ENCODE data around the gene CAGE1. TPM values are rescaled to one million over a fixed set of nuclear protein-coding genes. Genes with fewer than 3 reads are reported as not detected.

The CAGE1 gene
- polyA plus RNA-seq, 1 donor (not counting 4 experiments of a cell fraction or from before 2014, with no cell fraction given), result 0.04 TPM

- no peak overlapping the region for H3K4me2 ChIP-seq (ENCODE audit: control insufficient read depth, extremely low read depth, insufficient read depth, low read depth, low read length)
- H3K27ac ChIP-seq (ENCODE audit: control insufficient read depth, insufficient read depth, low read length), result no peak overlapping the region
- no peaks in the 10 kb centered on the region for H3K36me3 ChIP-seq (ENCODE audit: control insufficient read depth in 2 of 2, extremely low read depth in 1 of 2, insufficient read depth in 2 of 2, low read length in 2 of 2)
- no peaks in the 10 kb centered on the region for H3K9me3 ChIP-seq (ENCODE audit: control insufficient read depth, low read depth, low read length)
- H3K27me3 ChIP-seq (ENCODE audit: control insufficient read depth, extremely low read depth, insufficient read depth, low read length), result no peaks in the 10 kb centered on the region
- no peaks in the 10 kb centered on the region for H4K20me1 ChIP-seq (ENCODE audit: control insufficient read depth, extremely low read depth, insufficient read depth, low read length)
- no peak overlapping the region for H3K4me3 ChIP-seq (ENCODE audit: control insufficient read depth in 2 of 3, extremely low read depth in 1 of 3, insufficient read depth in 2 of 3, low read depth in 1 of 3, low read length in 3 of 3)
- DNase-seq (ENCODE audit: low read depth, low spot score) (peak; percentile 66), FAIRE-seq (peak; percentile 63)
- H3K4me1 ChIP-seq (ENCODE audit: control insufficient read depth, extremely low read depth, insufficient read depth, low read length), result peaks cover 4% of the 10 kb centered on the region
- dilution Hi-C loops (cut with MboI; ENCODE audit: extremely low pct_ligation_motif_present, low sequenced_read_pairs), result loop anchor here (25.0 kb wide), 1 partner anchor 162 kb away; the partner anchor contains the start of gene SNRNP48
- H2AFZ ChIP-seq (ENCODE audit: control insufficient read depth, low read length), result no peak overlapping the region
- TF ChIP-seq CTCF (optimal IDR thresholded peaks at IDR 0.05 in 1 of 3, IDR thresholded peaks at IDR 0.05 in 1 of 3, conservative IDR thresholded peaks at IDR 0.05 in 1 of 3; ENCODE audit: extremely low read depth in 1 of 3, insufficient read depth in 2 of 3, low read length in 3 of 3), result peak; percentile 54 to 71 (median 70)
- no peak for TF ChIP-seq EZH2 (IDR thresholded peaks at IDR 0.05; ENCODE audit: low read length)
- H3K9ac ChIP-seq (ENCODE audit: control insufficient read depth, extremely low read depth, insufficient read depth, low read length), result no peak overlapping the region
- H3K79me2 ChIP-seq (ENCODE audit: control insufficient read depth, insufficient read depth, low read length), result no peaks in the 10 kb centered on the region
- no peaks in the 10 kb centered on the region for H3K9me1 ChIP-seq (ENCODE audit: control insufficient read depth, extremely low read depth, insufficient read depth, low read length)
These were observed 35.6 kb upstream of the CAGE1 start for GRCh38 chr6:7424967-7425807.

GRCh38 chr6:7424058-7424457, 34.5 kb upstream of the CAGE1 start:
- Histone ChIP-seq H3K36me3 (ENCODE audit: control insufficient read depth in 2 of 2, extremely low read depth in 1 of 2, insufficient read depth in 2 of 2, low read length in 2 of 2) (peaks cover 0 to 2% of the 10 kb centered on the region in 2 experiments), H3K4me2 (ENCODE audit: control insufficient read depth, extremely low read depth, insufficient read depth, low read depth, low read length) (no peak overlapping the region), H3K79me2 (ENCODE audit: control insufficient read depth, insufficient read depth, low read length) (no peaks in the 10 kb centered on the region), H3K9me3 (ENCODE audit: control insufficient read depth, low read depth, low read length) (no peaks in the 10 kb centered on the region), H3K4me3 (ENCODE audit: control insufficient read depth in 2 of 3, extremely low read depth in 1 of 3, insufficient read depth in 2 of 3, low read depth in 1 of 3, low read length in 3 of 3) (no peak overlapping the region), H3K4me1 (ENCODE audit: control insufficient read depth, extremely low read depth, insufficient read depth, low read length) (peaks cover 4% of the 10 kb centered on the region), H3K27me3 (ENCODE audit: control insufficient read depth, extremely low read depth, insufficient read depth, low read length) (no peaks in the 10 kb centered on the region), H3K27ac (ENCODE audit: control insufficient read depth, insufficient read depth, low read length) (no peak overlapping the region), H3K9me1 (ENCODE audit: control insufficient read depth, extremely low read depth, insufficient read depth, low read length) (no peaks in the 10 kb centered on the region), H2AFZ (ENCODE audit: control insufficient read depth, low read length) (no peak overlapping the region), H3K9ac (ENCODE audit: control insufficient read depth, extremely low read depth, insufficient read depth, low read length) (no peak overlapping the region), H4K20me1 (ENCODE audit: control insufficient read depth, extremely low read depth, insufficient read depth, low read length) (no peaks in the 10 kb centered on the region)
- FAIRE-seq (no peak), DNase-seq (ENCODE audit: low read depth, low spot score) (no peak)
- TF ChIP-seq EZH2 (IDR thresholded peaks at IDR 0.05; ENCODE audit: low read length) (no peak), CTCF (optimal IDR thresholded peaks at IDR 0.05 in 1 of 3, IDR thresholded peaks at IDR 0.05 in 1 of 3, conservative IDR thresholded peaks at IDR 0.05 in 1 of 3; ENCODE audit: extremely low read depth in 1 of 3, insufficient read depth in 2 of 3, low read length in 3 of 3) (no peak)
- dilution Hi-C loops (cut with MboI; ENCODE audit: extremely low pct_ligation_motif_present, low sequenced_read_pairs), result loop anchor here (25.0 kb wide), 1 partner anchor 163 kb away; the partner anchor contains the start of gene SNRNP48

All from keratinocyte (primary cell).